Lung (tissue), 12 donors: ENCODE results near the gene TLX2. TPM values are rescaled to one million over a fixed set of nuclear protein-coding genes. Genes with fewer than 3 reads are reported as not detected.
A peak's percentile ranks its signal among the peaks of the same experiment; 100 is the strongest.

Experiments
- ATAC-seq: fragments of 200-7000 bp; cut with Tn5 transposase; one replicate; pipeline ENCODE4 v1.9.1; 2020; ENCODE audit warnings: moderate number of reproducible peaks; ENCODE audit not compliant: insufficient read depth, low FRiP score
- DNase-seq, 3 donors: peaks; one replicate each; pipeline ENCODE4 v3.0.0-alpha.2; 2013 to 2017
- H3K27ac ChIP-seq, 2 donors: one replicate each; pipeline ENCODE4 v1.5.1; 2013; ENCODE audit warnings: mild to moderate bottlenecking in 2 of 2, moderate library complexity in 2 of 2, control low read depth in 1 of 2, inconsistent platforms in 1 of 2, low read depth in 1 of 2, low read length in 1 of 2
- H3K27me3 ChIP-seq, 3 donors: one replicate each; pipeline ENCODE4 v1.5.1; 2013; ENCODE audit warnings: low read length in 2 of 3; ENCODE audit not compliant: control insufficient read depth in 3 of 3, insufficient read depth in 3 of 3
- H3K36me3 ChIP-seq, 4 donors: one replicate each; pipeline ENCODE4 v1.5.1; 2013; ENCODE audit warnings: low read length in 4 of 4, mild to moderate bottlenecking in 1 of 4, moderate library complexity in 1 of 4; ENCODE audit not compliant: control insufficient read depth in 4 of 4, insufficient read depth in 4 of 4
- H3K4me1 ChIP-seq, 5 donors: one replicate each; pipeline ENCODE4 v1.5.1; 2013; ENCODE audit warnings: low read length in 5 of 5, mild to moderate bottlenecking in 2 of 5, moderate library complexity in 1 of 5; ENCODE audit not compliant: control insufficient read depth in 5 of 5, insufficient read depth in 5 of 5
- H3K4me3 ChIP-seq: one replicate; pipeline ENCODE4 v1.5.1; 2013; ENCODE audit warnings: mild to moderate bottlenecking, control low read depth, moderate library complexity
- H3K9ac ChIP-seq, 2 donors: one replicate each; pipeline ENCODE4 v1.5.1; 2013; ENCODE audit warnings: low read length in 2 of 2, control low read depth in 1 of 2; ENCODE audit not compliant: insufficient read depth in 1 of 2
- H3K9me3 ChIP-seq, 4 donors: one replicate each; pipeline ENCODE4 v1.5.1; 2013; ENCODE audit warnings: low read length in 3 of 4, mild to moderate bottlenecking in 1 of 4, moderate library complexity in 1 of 4; ENCODE audit not compliant: control insufficient read depth in 4 of 4, insufficient read depth in 3 of 4
- CTCF ChIP-seq: IDR thresholded peaks from 2 replicates; pipeline ENCODE4 v1.5.1; 2012; ENCODE audit warnings: mild to moderate bottlenecking; ENCODE audit errors: control extremely low read depth, extremely low read depth
- WGBS, 2 donors: extraction: QIAGEN DNeasy Blood & Tissue Kit; methylation state at CpG; one replicate each; pipeline ENCODE4 v1.1.7; 2013; 5-methylcytosine and 5-hydroxymethylcytosine counted together
- polyA plus RNA-seq, 2 donors: library from polyadenylated mRNA; stranded (reverse); fragments of 200-250 nt; gene quantifications; one replicate each; pipeline ENCODE4 v1.2.1, GENCODE V29; 2013
- total RNA-seq, 2 donors: library from RNA; depleted of rRNA in 1 of 2; stranded (reverse); fragments of >200 nt in 1 of 2; gene quantifications; one replicate each; pipeline ENCODE4 v1.2.1, GENCODE V29; 2014 to 2021
- donor health status: control.
- donor health status: control.
- donor health status: Bipolar disorder and iron deficiency.
- donor health status: healthy.
- donor health status: DM: yes; HTN: yes; CAD: no.

TLX2 gene
- total and polyA plus RNA-seq, 4 donors: 0.03 TPM; not detected in 3

GRCh38 chr2:74553892-74554819, 39.9 kb downstream of the TLX2 start, which contains the start of the genes DOK1 and LOXL3:
TSS of gene DOK1 (plus strand) at chr2:74554720. CDS start at chr2:74554755, 35 bp downstream.
TSS of gene LOXL3 (minus strand) at chr2:74553942. CDS start at chr2:74552634, 1,308 bp downstream.
- Histone ChIP-seq H3K27me3 (no peaks in the 10 kb centered on the region), H3K4me3 (peak within 1 kb of the TSS; percentile 66), H3K9me3 (no peaks in the 10 kb centered on the region), H3K27ac (peak within 1 kb of the TSS; percentile 47 to 87), H3K4me1 (peaks cover 0 to 29% (median 0%) of the 10 kb centered on the region in 5 donors), H3K36me3 (peaks cover 0 to 7% (median 0%) of the 10 kb centered on the region in 4 donors), H3K9ac (peak within 1 kb of the TSS; percentile 7 to 51)
- ATAC-seq (peak; percentile 87), DNase-seq (peak; percentile 94 to 97 (median 96))
- TF ChIP-seq CTCF: no peak
- WGBS, 2 donors: 1% methylated on average over 59 to 73 of the region's 73 CpGs

GRCh38 chr2:74554820-74555531, 40.7 kb downstream of the TLX2 start:
- Histone ChIP-seq H3K9ac (peak overlapping the region; percentile 7 to 51), H3K9me3 (no peaks in the 10 kb centered on the region), H3K4me1 (peaks cover 0 to 22% (median 0%) of the 10 kb centered on the region in 5 donors), H3K4me3 (peak overlapping the region; percentile 66), H3K27me3 (peaks cover 0 to 2% (median 0%) of the 10 kb centered on the region in 3 donors), H3K36me3 (peaks cover 0 to 7% (median 0%) of the 10 kb centered on the region in 4 donors), H3K27ac (peak overlapping the region in 1 of 2 donors; percentile 85)
- peak; percentile 75 for ATAC-seq
- peak in 2 of 3 donors; percentile 42 to 52 for DNase-seq
- no peak for TF ChIP-seq CTCF
- 2 to 4% methylated on average over 52 to 58 of the region's 58 CpGs for WGBS, 2 donors

- DNase-seq: no peak
- Histone ChIP-seq H3K27ac (peak overlapping the region in 1 of 2 donors; percentile 85), H3K9me3 (no peaks in the 10 kb centered on the region), H3K27me3 (peaks cover 0 to 8% (median 2%) of the 10 kb centered on the region in 3 donors), H3K4me3 (peak overlapping the region; percentile 66), H3K9ac (peak overlapping the region in 1 of 2 donors; percentile 7), H3K36me3 (peaks cover 0 to 7% (median 0%) of the 10 kb centered on the region in 4 donors), H3K4me1 (peaks cover 0 to 22% (median 0%) of the 10 kb centered on the region in 5 donors)
- WGBS, 2 donors: 52 to 69% methylated on average over 17 of the region's 17 CpGs
- no peak for ATAC-seq
- no peak for TF ChIP-seq CTCF
Observed at GRCh38 chr2:74555610-74556103, 41.4 kb downstream of the TLX2 start.
